Right renal pelvis (tissue), 4 donors: ENCODE data around the gene SDK1. TPM values are rescaled to one million over a fixed set of nuclear protein-coding genes. Genes with fewer than 3 reads are reported as not detected.

Source experiments
- DNase-seq, 4 donors: peaks; one replicate each; pipeline ENCODE4 v3.0.0-alpha.2; 2013; ENCODE audit warnings: low read depth in 4 of 4, low spot score in 3 of 4, missing footprints in 1 of 4
- polyA plus RNA-seq, 4 donors: library from polyadenylated mRNA; unstranded; fragments of 120-200 nt; gene quantifications; one replicate each; pipeline ENCODE4 v1.2.1, GENCODE V29; 2013; ENCODE audit not compliant: insufficient read length in 4 of 4

The SDK1 gene
- polyA plus RNA-seq, 4 donors, result 6.8 to 8.2 (median 6.9) TPM

- DNase-seq, result no peak
Measured at GRCh38 chr7:4195660-4196059, 894.6 kb downstream of the SDK1 start.

DNA sequence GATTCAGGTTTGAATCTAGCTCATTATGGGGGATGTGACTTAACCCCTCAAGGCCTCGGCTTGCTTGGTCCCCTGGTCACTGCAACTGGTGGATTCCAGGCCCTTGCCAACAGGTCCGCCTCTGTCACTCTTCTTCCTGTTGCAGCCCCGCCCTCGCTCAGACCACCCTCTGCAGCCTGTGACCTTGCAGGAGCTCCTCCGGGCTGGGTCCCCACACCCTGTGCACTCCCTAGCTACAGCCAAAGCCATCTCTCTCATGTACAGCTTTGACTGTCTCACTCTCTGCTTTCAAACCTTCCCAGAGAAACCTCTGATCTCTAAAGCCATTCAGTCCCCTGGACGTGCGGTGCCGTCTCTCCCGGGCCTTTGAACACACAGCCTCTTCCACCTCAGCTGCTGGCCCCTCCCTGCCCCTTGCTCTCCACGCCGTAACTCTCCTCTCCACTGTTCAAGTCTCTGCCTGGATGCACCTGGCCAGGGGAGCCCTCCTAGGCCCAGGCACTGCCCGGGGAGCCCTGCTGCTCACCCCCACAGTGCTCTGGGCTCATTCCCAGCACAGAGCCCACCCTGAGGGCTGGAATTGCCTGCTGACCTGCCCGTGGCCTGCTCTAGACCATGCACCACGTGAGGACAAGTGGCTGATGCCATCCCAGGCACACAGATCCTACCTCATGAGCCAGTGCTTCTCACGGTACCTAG lies 895.2 kb downstream of the SDK1 start:
- DNase-seq, result no peak

DNA sequence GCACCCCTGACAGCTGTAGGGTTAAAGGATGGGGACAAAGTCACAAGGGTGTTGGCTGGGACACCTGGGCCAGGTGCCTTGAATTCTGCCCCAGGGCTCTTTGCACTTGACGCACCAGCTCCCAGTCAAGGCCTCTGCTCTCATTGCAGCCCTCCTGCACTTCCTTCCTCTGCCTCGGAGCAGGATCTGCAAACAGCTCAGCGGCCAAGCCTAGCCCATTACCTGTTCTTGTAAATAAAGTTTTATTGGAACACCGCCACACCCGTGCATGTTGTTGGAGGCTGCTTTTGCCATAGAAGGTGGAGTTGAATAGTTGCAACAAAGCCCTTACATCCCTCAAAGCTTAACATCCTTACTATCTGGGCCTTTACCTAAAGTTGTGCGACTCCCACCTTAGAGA lies 897.2 kb downstream of the SDK1 start:
- no peak for DNase-seq

GRCh38 chr7:4200546-4201094 lies 899.6 kb downstream of the SDK1 start:
- no peak for DNase-seq

DNA sequence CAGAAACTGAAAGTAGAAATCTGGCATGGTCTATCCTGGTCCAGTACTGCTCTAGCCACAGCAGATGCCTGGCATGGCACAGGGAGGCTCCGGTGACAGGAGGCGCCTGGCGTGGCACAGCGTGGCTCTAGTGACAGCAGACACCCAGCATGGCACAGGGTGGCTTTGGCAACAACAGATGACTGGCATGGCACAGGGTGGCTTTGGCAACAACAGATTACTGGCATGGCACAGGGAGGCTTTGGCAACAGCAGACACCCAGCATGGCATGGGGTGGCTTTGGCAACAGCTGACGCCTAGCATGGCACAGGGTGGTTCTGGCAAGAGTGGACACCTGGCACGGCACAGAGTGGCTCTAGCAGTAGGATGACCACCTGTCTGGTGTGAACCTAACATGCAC lies 900.5 kb downstream of the SDK1 start:
- no peak for DNase-seq

DNA sequence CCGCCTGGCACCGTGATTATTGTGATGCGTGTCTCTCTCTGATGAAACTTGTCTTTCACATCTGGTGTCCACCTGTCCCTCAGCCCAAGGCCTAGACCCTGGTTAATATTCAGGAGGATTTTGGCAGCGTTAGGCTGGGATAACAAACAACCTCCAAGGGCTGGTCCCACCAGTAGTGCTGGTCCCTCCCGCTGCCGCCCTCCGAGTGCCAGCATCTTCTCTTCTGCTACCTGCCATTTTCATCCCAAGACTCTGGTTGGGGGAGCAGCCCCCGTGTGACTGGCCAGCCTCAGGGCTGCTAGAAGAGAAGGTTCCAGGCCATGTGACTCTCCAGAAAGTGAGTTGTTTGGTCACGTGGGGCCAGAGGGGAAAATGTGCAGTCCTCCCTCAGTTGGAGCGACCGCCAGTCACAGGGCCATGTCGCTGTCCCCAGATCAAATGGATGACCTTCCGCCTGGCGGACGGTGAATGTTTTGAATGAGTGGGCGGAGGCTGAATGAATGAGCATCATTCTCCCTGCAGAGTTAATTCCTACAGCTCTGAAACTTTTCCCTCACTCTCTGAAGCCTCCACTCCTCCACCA lies 901.2 kb downstream of the SDK1 start:
- no peak for DNase-seq

GRCh38 chr7:4202954-4203353 lies 901.9 kb downstream of the SDK1 start:
- no peak for DNase-seq

DNA sequence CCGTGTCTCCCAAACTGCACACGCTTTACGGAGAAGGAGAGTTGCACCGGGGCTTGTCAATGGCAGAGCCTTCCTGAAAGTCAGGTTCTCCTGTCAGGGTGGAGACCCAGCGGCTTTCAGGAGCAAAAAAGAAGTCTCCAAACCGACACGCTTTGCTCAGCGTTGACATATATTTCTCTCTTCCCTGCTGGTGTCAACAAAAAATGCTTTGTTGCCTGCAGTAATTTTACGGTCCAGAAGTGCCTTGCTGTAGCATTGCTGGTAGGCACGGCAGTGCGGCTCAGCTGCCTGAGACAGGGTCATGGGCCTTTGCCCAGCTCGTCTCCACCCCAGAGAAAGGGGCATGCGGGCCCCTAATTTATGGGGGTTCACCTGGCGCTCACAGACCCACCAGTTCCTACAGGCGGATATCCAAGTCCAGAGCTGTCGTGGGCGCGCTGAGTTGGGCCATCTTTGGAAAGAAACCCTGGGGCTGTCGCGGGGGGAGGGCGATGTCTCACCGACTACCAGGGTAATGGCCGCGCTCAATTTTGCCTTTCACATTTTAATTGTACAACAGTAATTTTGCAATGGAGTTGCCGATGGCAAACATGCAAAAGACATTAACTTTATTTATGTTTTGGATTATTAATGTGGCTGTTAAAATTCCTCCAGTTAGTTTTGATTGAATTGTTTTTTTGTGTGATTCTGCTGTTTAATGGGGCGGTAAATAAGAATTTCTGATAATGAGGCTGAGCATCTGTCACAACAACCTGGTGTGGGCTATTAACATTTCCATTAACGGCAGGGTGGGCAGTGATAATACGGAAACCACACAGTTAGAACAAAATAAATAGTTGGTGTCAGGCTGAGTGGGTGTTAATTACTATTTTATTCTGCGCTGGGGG lies 902.8 kb downstream of the SDK1 start:
- no peak for DNase-seq

- DNase-seq, result no peak
Measured at GRCh38 chr7:4204513-4205165, 903.6 kb downstream of the SDK1 start.

GRCh38 chr7:4205828-4206227 lies 904.8 kb downstream of the SDK1 start:
- DNase-seq, result no peak

DNA sequence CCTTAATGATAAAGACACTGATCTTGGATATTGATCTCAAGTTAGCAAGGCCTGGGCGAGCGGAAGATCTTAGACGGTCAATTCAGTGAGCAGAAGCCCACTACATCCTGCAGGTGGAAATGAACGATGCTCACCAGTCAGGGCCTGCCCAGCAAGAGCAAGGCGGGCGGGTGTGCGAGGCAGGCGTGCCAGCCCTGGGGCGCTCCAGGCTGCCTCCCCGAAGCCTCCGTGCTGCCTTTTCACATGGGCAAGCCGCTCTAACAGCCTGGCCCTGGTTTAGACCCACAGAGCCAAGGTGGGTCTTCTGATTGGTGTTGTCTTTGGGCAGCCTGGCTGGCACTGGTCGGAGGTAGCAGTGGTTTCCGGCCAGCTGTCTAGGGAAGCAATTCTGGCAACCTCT lies 906.0 kb downstream of the SDK1 start:
- no peak for DNase-seq

GRCh38 chr7:4208086-4208485 lies 907.0 kb downstream of the SDK1 start:
- no peak for DNase-seq

GRCh38 chr7:4208586-4208985 lies 907.5 kb downstream of the SDK1 start:
- DNase-seq, result no peak

DNA sequence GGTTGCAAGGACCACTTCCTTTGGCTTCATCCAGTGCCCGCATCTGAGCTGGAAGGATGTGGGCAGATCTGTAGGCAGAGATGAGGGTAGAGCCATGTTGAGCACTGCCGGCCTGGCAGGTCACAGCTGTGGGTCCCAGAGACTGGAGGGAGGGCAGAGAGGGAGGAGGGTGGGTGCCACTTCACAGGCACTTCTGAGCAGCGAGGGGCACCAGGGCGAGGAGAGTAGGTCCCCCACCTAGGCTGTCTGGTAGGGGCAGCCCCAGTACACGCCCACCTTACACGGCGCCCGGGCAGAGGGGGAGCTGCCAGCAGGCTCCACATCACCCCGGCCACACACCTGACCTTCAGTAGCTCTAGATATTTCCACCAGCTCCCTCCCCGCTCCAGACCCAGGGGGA lies 908.1 kb downstream of the SDK1 start:
- DNase-seq, result no peak

GRCh38 chr7:4209966-4210365 lies 908.9 kb downstream of the SDK1 start:
- no peak for DNase-seq

- no peak for DNase-seq
Measured at GRCh38 chr7:4210821-4211220, 909.8 kb downstream of the SDK1 start.

DNA sequence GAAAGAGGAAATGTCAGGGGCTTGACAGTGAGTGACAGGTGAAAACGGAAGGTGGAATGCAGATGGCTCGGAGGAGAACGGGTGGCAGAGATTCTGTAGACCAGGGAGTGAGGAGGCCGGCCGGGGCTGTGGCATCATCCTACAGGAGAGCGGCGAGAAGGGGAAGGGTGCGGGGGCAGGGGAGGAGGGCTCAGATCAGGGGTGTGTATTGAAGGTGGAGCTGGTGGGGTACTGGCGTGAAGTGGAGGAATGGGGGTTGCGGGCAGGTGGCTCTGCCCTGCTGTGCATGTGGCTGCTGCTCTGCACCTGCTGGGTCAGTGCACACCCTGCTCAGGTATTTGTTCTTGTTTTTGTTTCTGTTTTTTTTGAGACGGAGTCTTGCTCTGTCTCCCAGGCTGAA lies 910.2 kb downstream of the SDK1 start:
- DNase-seq, result no peak

DNA sequence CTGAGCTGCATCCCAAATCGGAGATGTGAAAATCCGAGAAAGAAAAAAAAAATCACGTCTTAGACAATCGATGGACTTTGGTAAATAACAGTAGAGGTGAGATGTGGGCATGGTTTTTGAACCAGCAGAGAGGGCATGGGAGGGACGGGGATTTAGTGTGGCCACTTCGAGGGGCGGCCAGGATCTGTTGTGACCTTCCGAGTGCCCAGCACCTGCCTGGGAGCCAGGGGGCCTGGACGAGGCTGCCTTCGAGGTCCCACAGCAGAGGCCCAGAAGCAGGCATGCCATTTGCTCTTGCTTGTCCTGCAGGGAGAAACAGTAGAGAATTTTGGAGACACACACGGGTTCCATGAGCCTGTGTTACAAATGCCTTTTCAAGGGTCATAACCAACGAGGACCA lies 911.3 kb downstream of the SDK1 start:
- no peak for DNase-seq

DNA sequence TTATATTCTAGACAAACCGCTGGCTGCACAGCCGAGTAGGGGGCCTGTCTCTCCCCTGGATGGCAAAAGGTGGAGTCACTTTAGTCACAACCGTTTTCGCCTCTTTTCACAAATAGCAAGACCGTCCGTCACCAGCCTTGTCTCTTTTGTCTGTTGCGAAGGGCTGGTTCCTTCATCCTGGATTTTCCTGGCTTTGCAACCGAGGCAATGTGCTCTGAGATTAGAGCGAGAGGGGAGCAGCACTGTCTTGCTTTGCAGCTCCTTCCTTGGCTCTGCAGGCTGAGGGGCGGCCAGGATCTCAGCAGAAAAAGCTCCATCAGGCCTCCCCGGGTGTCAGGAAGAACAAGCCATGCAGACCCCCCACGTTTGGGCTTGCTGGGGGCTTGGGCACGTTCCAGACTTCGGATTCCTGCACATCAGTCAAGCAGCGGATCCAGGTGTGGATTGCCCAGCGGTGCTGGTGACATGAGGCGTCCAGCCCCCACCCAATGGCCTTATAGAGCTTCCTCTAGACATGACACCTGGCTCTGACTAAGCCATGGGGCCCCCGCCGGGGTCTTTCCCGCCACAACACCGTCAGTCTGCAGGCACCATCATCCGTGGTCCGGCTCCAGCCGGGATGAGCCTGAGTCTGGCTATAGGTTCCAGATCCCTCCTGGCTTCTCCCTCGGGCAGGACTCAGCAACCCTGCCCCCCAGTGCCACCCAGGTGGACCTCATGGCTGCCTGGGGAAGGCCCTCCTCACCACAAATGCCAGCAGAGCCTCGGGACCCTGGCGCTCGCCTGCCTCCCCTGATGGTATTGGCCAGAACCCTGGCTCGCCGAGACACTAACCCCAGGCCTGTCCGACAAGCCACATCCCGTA lies 913.5 kb downstream of the SDK1 start:
- no peak for DNase-seq

- no peak for DNase-seq
Measured at GRCh38 chr7:4215176-4215720, 914.2 kb downstream of the SDK1 start.
